IMR-90 (cell line): ENCODE results near the gene COX4I1. TPM values are rescaled to one million over a fixed set of nuclear protein-coding genes. Genes with fewer than 3 reads are reported as not detected.

ENCODE experiments used
- ATAC-seq: fragments of 200-7000 bp; cut with Tn5 transposase; 2 replicates; pipeline ENCODE4 v1.9.1; 2020; ENCODE audit warnings: low read depth, mild to moderate bottlenecking, moderate library complexity
- BruUV-seq: library from RNA; stranded (reverse); fragments of 400-500 nt; replicated peaks from 2 replicates; lab custom pipeline; 2021; lab: Mats Ljungman, UMichigan
- CTCF ChIA-PET: fragments of 300-600 bp; formaldehyde crosslinking; extraction: SDS; loops from one replicate; lab custom pipeline; 2021; ENCODE audit warnings: antibody characterized with exemption; lab: Yijun Ruan, JAX
- POLR2A ChIA-PET: fragments of 300-600 bp; sonication (Branson Sonifier 250); formaldehyde crosslinking; loops from one replicate; lab custom pipeline; 2022; ENCODE audit warnings: antibody characterized with exemption; ENCODE audit not compliant: unreplicated experiment; lab: Charles Lee
- DNase-seq: peaks from one replicate; pipeline ENCODE4 v3.0.0; 2013
- H2AFZ ChIP-seq: replicated peaks from 2 replicates; pipeline ENCODE3; 2013; ENCODE audit warnings: low read length, mild to moderate bottlenecking; ENCODE audit not compliant: poor library complexity
- H2AK5ac ChIP-seq: 2 replicates; pipeline ENCODE4 v1.6.1; 2013; ENCODE audit warnings: low read depth, low read length, inconsistent platforms
- H2AK9ac ChIP-seq: replicated peaks from 2 replicates; pipeline ENCODE3; 2013; ENCODE audit warnings: mild to moderate bottlenecking, low read depth, low read length, moderate library complexity; ENCODE audit not compliant: poor library complexity
- H2BK120ac ChIP-seq: 2 replicates; pipeline ENCODE4 v1.6.1; 2013; ENCODE audit warnings: low read depth, low read length, inconsistent platforms
- H2BK15ac ChIP-seq: 3 replicates; pipeline ENCODE4 v1.6.1; 2013; ENCODE audit warnings: low read depth, low read length, inconsistent platforms
- H2BK20ac ChIP-seq: 2 replicates; pipeline ENCODE4 v1.6.1; 2013; ENCODE audit warnings: low read depth, mild to moderate bottlenecking, inconsistent platforms, low read length, moderate library complexity
- H2BK5ac ChIP-seq: 2 replicates; pipeline ENCODE4 v1.6.1; 2013; ENCODE audit warnings: mild to moderate bottlenecking, low read depth, low read length, inconsistent platforms; ENCODE audit not compliant: poor library complexity, severe bottlenecking
- H3K14ac ChIP-seq: replicated peaks from 2 replicates; pipeline ENCODE4 v1.6.1; 2013; ENCODE audit warnings: low read depth, low read length, inconsistent platforms
- H3K18ac ChIP-seq: 2 replicates; pipeline ENCODE4 v1.6.1; 2013; ENCODE audit warnings: low read depth, low read length, control low read depth
- H3K23ac ChIP-seq: 2 replicates; pipeline ENCODE4 v1.6.1; 2013; ENCODE audit warnings: low read depth, low read length, inconsistent platforms
- H3K27ac ChIP-seq: 2 replicates; pipeline ENCODE4 v1.5.1; 2013; ENCODE audit warnings: mild to moderate bottlenecking, control low read depth, low read length; ENCODE audit not compliant: insufficient read depth
- H3K27me3 ChIP-seq: 2 replicates; pipeline ENCODE4 v1.6.1; 2013; ENCODE audit warnings: low read length; ENCODE audit not compliant: control insufficient read depth, insufficient read depth
- H3K36me3 ChIP-seq: 2 replicates; pipeline ENCODE4 v1.6.1; 2013; ENCODE audit warnings: low read length, mixed read lengths; ENCODE audit not compliant: control insufficient read depth, insufficient read depth
- H3K4ac ChIP-seq: 2 replicates; pipeline ENCODE4 v1.6.1; 2013; ENCODE audit warnings: low read depth, low read length, inconsistent platforms
- H3K4me1 ChIP-seq: 2 replicates; pipeline ENCODE4 v1.6.1; 2013; ENCODE audit warnings: low read length, mixed read lengths; ENCODE audit not compliant: control insufficient read depth, insufficient read depth
- H3K4me2 ChIP-seq: 2 replicates; pipeline ENCODE4 v1.6.1; 2013; ENCODE audit warnings: low read depth, mild to moderate bottlenecking, control low read depth, low read length, moderate library complexity
- H3K4me3 ChIP-seq: 2 replicates; pipeline ENCODE4 v1.5.1; 2013; ENCODE audit warnings: low read depth, mild to moderate bottlenecking, control low read depth, low read length, moderate library complexity; ENCODE audit not compliant: insufficient read depth
- H3K56ac ChIP-seq: 2 replicates; pipeline ENCODE4 v1.6.1; 2013; ENCODE audit warnings: low read length, inconsistent platforms; ENCODE audit not compliant: insufficient read depth; ENCODE audit errors: extremely low read depth
- H3K79me1 ChIP-seq, 2 experiments: 2 replicates each; pipeline ENCODE4 v1.6.1; 2013; ENCODE audit warnings: low read length in 2 of 2, inconsistent platforms in 1 of 2, low read depth in 1 of 2
- H3K9ac ChIP-seq: 2 replicates; pipeline ENCODE4 v1.6.1; 2013; ENCODE audit warnings: low read depth, low read length, control low read depth
- H3K9me1 ChIP-seq: 2 replicates; pipeline ENCODE4 v1.6.1; 2013; ENCODE audit warnings: low read length, inconsistent platforms; ENCODE audit not compliant: insufficient read depth
- H3K9me3 ChIP-seq: 2 replicates; pipeline ENCODE4 v1.6.1; 2013; ENCODE audit warnings: low read length; ENCODE audit not compliant: control insufficient read depth, insufficient read depth
- H4K20me1 ChIP-seq: 2 replicates; pipeline ENCODE4 v1.6.1; 2013; ENCODE audit warnings: low read length, inconsistent platforms; ENCODE audit not compliant: insufficient read depth
- H4K5ac ChIP-seq: 2 replicates; pipeline ENCODE4 v1.6.1; 2013; ENCODE audit warnings: mild to moderate bottlenecking, low read depth, low read length, control low read depth
- H4K8ac ChIP-seq, 2 experiments: 2 replicates each; pipeline ENCODE4 v1.6.1; 2013; ENCODE audit warnings: low read depth in 2 of 2, low read length in 2 of 2, control low read depth in 1 of 2, inconsistent platforms in 1 of 2
- H4K91ac ChIP-seq: 2 replicates; pipeline ENCODE4 v1.6.1; 2013; ENCODE audit warnings: low read depth, low read length, inconsistent platforms; ENCODE audit not compliant: insufficient read depth
- BHLHE40 ChIP-seq: fragments of 150-350 bp; IDR thresholded peaks from 2 replicates; pipeline ENCODE4 v1.6.1; 2016; ENCODE audit warnings: mild to moderate bottlenecking, low read depth, low read length
- CEBPB ChIP-seq: IDR thresholded peaks from 2 replicates; pipeline ENCODE4 v1.6.1; 2012; ENCODE audit warnings: low read depth, low read length, improper control_type of control experiment
- CHD1 ChIP-seq: IDR thresholded peaks from 2 replicates; pipeline ENCODE4 v1.6.1; 2012; ENCODE audit warnings: low read depth, low read length, improper control_type of control experiment
- FOS ChIP-seq: fragments of 150-350 bp; IDR thresholded peaks from 2 replicates; pipeline ENCODE4 v1.6.1; 2016; ENCODE audit warnings: low read depth, low read length
- MXI1 ChIP-seq: IDR thresholded peaks from 2 replicates; pipeline ENCODE4 v1.6.1; 2012; ENCODE audit warnings: low read depth, mild to moderate bottlenecking, low read length, moderate library complexity, borderline replicate concordance
- NFE2L2 ChIP-seq: fragments of 150-350 bp; IDR thresholded peaks from 2 replicates; pipeline ENCODE4 v1.6.1; 2016; ENCODE audit warnings: low read depth, mild to moderate bottlenecking, low read length
- RAD21 ChIP-seq: IDR thresholded peaks from 2 replicates; pipeline ENCODE4 v1.6.1; 2012; ENCODE audit warnings: low read length, improper control_type of control experiment
- RCOR1 ChIP-seq: IDR thresholded peaks from 2 replicates; pipeline ENCODE4 v1.6.1; 2012; ENCODE audit warnings: mild to moderate bottlenecking, low read length, improper control_type of control experiment; ENCODE audit not compliant: insufficient replicate concordance
- RFX5 ChIP-seq: IDR thresholded peaks from 2 replicates; pipeline ENCODE4 v1.8.0; 2012; ENCODE audit warnings: low read depth, mild to moderate bottlenecking, low read length, moderate library complexity
- WGBS, 2 experiments: methylation state at CpG; one replicate each; pipeline versions ENCODE4 v1.1.5 to v1.1.7; 2013; ENCODE audit warnings: missing lambda C conversion rate in 2 of 2; ENCODE audit not compliant: insufficient read length in 1 of 2; ENCODE audit errors: extremely low coverage in 2 of 2; 5-methylcytosine and 5-hydroxymethylcytosine counted together
- dilution Hi-C: fragments of 300-500 bp; cut with HindIII; formaldehyde crosslinking; loops from one replicate; pipeline ENCODE4 v1.14.3; 2018; ENCODE audit warnings: low sequenced_read_pairs; ENCODE audit not compliant: unreplicated experiment
- in situ Hi-C: fragments of 300-500 bp; cut with MboI; formaldehyde crosslinking; loops from 3 replicates; pipeline ENCODE4 v1.14.3; 2019; ENCODE audit warnings: low sequenced_read_pairs, inconsistent platforms, mixed read lengths
- intact Hi-C: fragments of 100-400 bp; cut with micrococcal nuclease; formaldehyde crosslinking; loops from 2 replicates; pipeline ENCODE4 v1.10.0; 2022
- polyA plus RNA-seq, 3 experiments: library from polyadenylated mRNA; depleted of rRNA; stranded (reverse); fragments of >200 nt; gene quantifications; 2 replicates each; pipeline ENCODE4 v1.2.3, GENCODE V29; 2012; ENCODE audit warnings: low replicate concordance in 1 of 3
- total RNA-seq: library from RNA; depleted of rRNA; stranded (reverse); fragments of >200 nt; gene quantifications from 2 replicates; pipeline ENCODE4 v1.2.3, GENCODE V29; 2012
- TF ChIP-seq, protein P1 (sequence below): conservative IDR thresholded peaks from 2 replicates; pipeline ENCODE4 v1.5.1; 2012; ENCODE audit warnings: mild to moderate bottlenecking, low read depth, low read length, improper control_type of control experiment
- TF ChIP-seq, protein P2 (sequence below): fragments of 150-350 bp; IDR thresholded peaks from 2 replicates; pipeline ENCODE4 v1.6.1; 2017; ENCODE audit warnings: mild to moderate bottlenecking, antibody characterized with exemption, low read length, low read depth
- TF ChIP-seq, protein P3 (sequence below): fragments of 150-350 bp; IDR thresholded peaks from 2 replicates; pipeline ENCODE4 v1.6.1; 2016; ENCODE audit warnings: low read depth, mild to moderate bottlenecking, low read length, moderate library complexity, borderline replicate concordance

COX4I1 gene
- total and polyA plus RNA-seq, 2 of the 4 experiments (the other 2 are of a cell fraction) = 397 to 700 TPM

DNA sequence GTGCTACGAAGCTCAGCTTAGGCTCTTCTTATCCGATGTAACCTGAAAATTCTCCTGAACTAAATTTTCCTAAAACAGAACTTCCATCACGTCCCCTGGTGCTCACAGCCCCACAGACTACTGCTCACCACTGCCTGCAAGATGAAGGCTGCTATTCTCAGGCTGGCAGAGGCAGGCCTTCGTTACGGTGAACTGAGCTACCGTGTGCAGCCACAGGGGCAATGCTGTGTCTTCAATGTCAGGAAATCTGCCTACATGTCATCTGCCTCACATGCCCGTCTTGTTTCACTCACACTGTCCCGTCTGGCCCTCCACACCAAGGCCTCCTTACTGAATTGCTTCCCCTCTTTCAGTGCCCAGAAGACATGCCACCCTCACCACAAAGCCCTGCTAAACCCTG is 16.1 kb upstream of the COX4I1 start:
- Histone ChIP-seq H3K9me3 (no peaks in the 10 kb centered on the region), H3K23ac (no peak overlapping the region), H3K27ac (no peak overlapping the region), H2AK9ac (no peak overlapping the region), H3K56ac (no peak overlapping the region), H3K4me2 (no peak overlapping the region), H4K91ac (no peak overlapping the region), H2BK15ac (no peak overlapping the region), H3K9me1 (peaks cover 7% of the 10 kb centered on the region), H3K36me3 (peaks cover 44% of the 10 kb centered on the region), H2BK20ac (no peak overlapping the region), H2BK120ac (no peak overlapping the region), H4K8ac (no peak overlapping the region), H3K4ac (no peak overlapping the region), H4K20me1 (peaks cover 66% of the 10 kb centered on the region), H2BK5ac (no peak overlapping the region), H3K4me1 (peaks cover 18% of the 10 kb centered on the region), H3K4me3 (no peak overlapping the region), H2AFZ (no peak overlapping the region), H3K27me3 (no peaks in the 10 kb centered on the region), H3K9ac (no peak overlapping the region), H3K14ac (no peak overlapping the region), H3K18ac (no peak overlapping the region), H4K5ac (no peak overlapping the region), H3K79me1 (peaks cover 47 to 80% of the 10 kb centered on the region in 2 experiments), H2AK5ac (no peak overlapping the region)
- 92% methylated on average over 6 of the region's 8 CpGs; no CpG with 5 or more reads in 1 of the 2 experiments for WGBS, 2 experiments
- TF ChIP-seq CHD1 (no peak), RAD21 (no peak), NFE2L2 (no peak), CEBPB (no peak), RFX5 (no peak), MXI1 (no peak), BHLHE40 (no peak), RCOR1 (no peak), FOS (no peak)
- TF ChIP-seq, protein P1, sequence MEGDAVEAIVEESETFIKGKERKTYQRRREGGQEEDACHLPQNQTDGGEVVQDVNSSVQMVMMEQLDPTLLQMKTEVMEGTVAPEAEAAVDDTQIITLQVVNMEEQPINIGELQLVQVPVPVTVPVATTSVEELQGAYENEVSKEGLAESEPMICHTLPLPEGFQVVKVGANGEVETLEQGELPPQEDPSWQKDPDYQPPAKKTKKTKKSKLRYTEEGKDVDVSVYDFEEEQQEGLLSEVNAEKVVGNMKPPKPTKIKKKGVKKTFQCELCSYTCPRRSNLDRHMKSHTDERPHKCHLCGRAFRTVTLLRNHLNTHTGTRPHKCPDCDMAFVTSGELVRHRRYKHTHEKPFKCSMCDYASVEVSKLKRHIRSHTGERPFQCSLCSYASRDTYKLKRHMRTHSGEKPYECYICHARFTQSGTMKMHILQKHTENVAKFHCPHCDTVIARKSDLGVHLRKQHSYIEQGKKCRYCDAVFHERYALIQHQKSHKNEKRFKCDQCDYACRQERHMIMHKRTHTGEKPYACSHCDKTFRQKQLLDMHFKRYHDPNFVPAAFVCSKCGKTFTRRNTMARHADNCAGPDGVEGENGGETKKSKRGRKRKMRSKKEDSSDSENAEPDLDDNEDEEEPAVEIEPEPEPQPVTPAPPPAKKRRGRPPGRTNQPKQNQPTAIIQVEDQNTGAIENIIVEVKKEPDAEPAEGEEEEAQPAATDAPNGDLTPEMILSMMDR = no peak
- TF ChIP-seq, protein P2, sequence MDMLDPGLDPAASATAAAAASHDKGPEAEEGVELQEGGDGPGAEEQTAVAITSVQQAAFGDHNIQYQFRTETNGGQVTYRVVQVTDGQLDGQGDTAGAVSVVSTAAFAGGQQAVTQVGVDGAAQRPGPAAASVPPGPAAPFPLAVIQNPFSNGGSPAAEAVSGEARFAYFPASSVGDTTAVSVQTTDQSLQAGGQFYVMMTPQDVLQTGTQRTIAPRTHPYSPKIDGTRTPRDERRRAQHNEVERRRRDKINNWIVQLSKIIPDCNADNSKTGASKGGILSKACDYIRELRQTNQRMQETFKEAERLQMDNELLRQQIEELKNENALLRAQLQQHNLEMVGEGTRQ = no peak
- TF ChIP-seq, protein P3, sequence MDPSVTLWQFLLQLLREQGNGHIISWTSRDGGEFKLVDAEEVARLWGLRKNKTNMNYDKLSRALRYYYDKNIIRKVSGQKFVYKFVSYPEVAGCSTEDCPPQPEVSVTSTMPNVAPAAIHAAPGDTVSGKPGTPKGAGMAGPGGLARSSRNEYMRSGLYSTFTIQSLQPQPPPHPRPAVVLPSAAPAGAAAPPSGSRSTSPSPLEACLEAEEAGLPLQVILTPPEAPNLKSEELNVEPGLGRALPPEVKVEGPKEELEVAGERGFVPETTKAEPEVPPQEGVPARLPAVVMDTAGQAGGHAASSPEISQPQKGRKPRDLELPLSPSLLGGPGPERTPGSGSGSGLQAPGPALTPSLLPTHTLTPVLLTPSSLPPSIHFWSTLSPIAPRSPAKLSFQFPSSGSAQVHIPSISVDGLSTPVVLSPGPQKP = no peak
- CTCF ChIA-PET = interaction anchor here (0.7 kb wide), 1 partner anchor 56 kb away, joined by 3 read pairs; no protein-coding TSS in a partner anchor
- dilution Hi-C loops (no loop called here), intact Hi-C loops (no loop called here), in situ Hi-C loops (no loop called here)
- DNase-seq (no peak), ATAC-seq (no peak)
- BruUV-seq = no TSS peak
- POLR2A ChIA-PET = no interaction called here
